Activated T-cell treated with anti-CD3 and anti-CD28 coated beads, Interleukin-2, amount 50 U/mL, for 4 hours (primary cell): ENCODE data around the gene MGAT3. TPM values are rescaled to one million over a fixed set of nuclear protein-coding genes. Genes with fewer than 3 reads are reported as not detected.

Experiments used
- ATAC-seq, 2 donors: fragments of 200-7000 bp; cut with Tn5 transposase; one replicate each; pipeline ENCODE4 v1.10.0; 2021
- DNase-seq: peaks from one replicate; pipeline ENCODE4 v3.0.0-alpha.2; 2020
- H3K27me3 Mint-ChIP-seq: one replicate; pipeline ENCODE4 v1.8.0; 2021; ENCODE audit warnings: low read depth, mixed read lengths
- H3K36me3 Mint-ChIP-seq: one replicate; pipeline ENCODE4 v1.8.0; 2022; ENCODE audit warnings: mixed read lengths; ENCODE audit not compliant: insufficient read depth
- H3K4me1 Mint-ChIP-seq: one replicate; pipeline ENCODE4 v1.8.0; 2021; ENCODE audit warnings: low read depth, mixed read lengths
- H3K4me3 Mint-ChIP-seq: one replicate; pipeline ENCODE4 v1.8.0; 2021; ENCODE audit warnings: mild to moderate bottlenecking, moderate library complexity, mixed read lengths
- H3K9me3 Mint-ChIP-seq: one replicate; pipeline ENCODE4 v1.8.0; 2021; ENCODE audit warnings: mixed read lengths
- total RNA-seq, 3 donors: library from RNA; stranded (reverse); gene quantifications; one replicate each; pipeline ENCODE4 v1.2.1, GENCODE V29; 2021

MGAT3 gene
- total RNA-seq, 3 donors from 2014 or later = 0.30 to 0.90 (median 0.40) TPM

DNA sequence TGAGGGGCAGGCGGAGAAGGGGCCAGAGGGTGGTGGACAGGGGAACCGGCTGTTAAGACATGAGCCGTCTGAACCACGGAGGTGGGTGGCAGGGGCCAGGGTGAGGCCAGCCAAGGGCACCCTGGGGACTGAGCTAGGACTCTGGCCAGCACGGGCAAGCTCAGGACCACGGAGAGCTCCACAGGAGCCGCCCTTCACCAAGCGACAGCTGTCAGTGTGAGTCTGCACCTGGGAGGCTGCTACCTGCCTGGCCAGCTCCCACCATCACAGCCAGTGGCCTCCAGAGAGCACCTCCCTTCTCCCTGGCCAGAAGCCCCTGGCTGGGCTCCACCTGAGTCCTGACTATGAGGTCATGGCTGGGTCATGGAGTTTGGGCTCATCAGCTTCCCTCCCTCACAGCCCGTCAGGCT, 21.6 kb downstream of the MGAT3 start:
- ATAC-seq (peak in 1 of 2 donors; percentile 46), DNase-seq (no peak)
- peaks cover 3% of the 10 kb centered on the region for H3K27me3 Mint-ChIP-seq
- H3K4me3 Mint-ChIP-seq = no peak overlapping the region
- H3K36me3 Mint-ChIP-seq = no peaks in the 10 kb centered on the region
- H3K9me3 Mint-ChIP-seq = no peaks in the 10 kb centered on the region
- H3K4me1 Mint-ChIP-seq = no peaks in the 10 kb centered on the region

DNA sequence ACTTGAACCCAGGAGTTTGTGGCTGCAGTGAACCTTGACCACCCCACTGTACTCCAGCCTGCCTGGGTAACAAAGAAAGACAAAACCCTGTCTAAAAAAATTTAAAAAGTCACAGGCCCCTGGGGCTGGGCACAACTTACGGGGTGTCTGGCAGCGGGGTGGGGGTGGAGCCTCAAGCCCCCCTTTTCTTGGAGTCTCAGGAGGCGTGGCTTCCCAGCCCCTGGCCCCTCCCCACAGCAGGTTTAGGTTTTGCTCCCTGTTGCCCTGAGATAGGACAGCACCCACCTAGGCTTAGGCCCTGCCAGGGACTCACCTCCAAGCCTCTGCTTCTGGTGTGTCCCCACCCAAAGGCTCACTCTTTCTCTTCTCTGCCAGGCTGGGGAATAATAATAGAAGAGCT, 22.4 kb downstream of the MGAT3 start:
- ATAC-seq = no peak
- no peaks in the 10 kb centered on the region for H3K4me1 Mint-ChIP-seq
- H3K27me3 Mint-ChIP-seq = peaks cover 3% of the 10 kb centered on the region
- no peaks in the 10 kb centered on the region for H3K36me3 Mint-ChIP-seq
- no peak for DNase-seq
- H3K9me3 Mint-ChIP-seq = no peaks in the 10 kb centered on the region
- no peak overlapping the region for H3K4me3 Mint-ChIP-seq

DNA sequence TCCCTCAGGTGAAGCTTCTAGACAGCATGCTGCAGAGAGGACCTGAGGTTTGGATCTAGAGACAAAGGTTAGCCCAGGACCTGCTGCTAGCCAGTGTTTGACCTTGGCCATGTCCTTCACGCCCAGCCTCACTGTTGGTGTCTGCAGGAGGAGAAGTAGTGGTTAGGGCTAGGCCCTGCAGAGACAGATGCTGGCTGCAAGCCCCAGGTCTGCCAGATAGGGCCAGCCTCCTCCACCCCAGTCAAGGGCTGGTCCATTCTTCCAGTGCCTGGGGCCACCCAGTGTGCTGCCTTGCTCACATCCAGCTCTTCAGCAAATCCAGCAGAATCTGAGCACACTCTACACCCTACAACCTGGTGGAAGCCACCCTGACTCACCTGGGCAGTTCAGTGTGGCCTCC, 23.7 kb downstream of the MGAT3 start:
- H3K9me3 Mint-ChIP-seq = no peaks in the 10 kb centered on the region
- H3K4me1 Mint-ChIP-seq = no peaks in the 10 kb centered on the region
- ATAC-seq = no peak
- H3K27me3 Mint-ChIP-seq = peaks cover 3% of the 10 kb centered on the region
- DNase-seq = no peak
- no peaks in the 10 kb centered on the region for H3K36me3 Mint-ChIP-seq
- no peak overlapping the region for H3K4me3 Mint-ChIP-seq

DNA sequence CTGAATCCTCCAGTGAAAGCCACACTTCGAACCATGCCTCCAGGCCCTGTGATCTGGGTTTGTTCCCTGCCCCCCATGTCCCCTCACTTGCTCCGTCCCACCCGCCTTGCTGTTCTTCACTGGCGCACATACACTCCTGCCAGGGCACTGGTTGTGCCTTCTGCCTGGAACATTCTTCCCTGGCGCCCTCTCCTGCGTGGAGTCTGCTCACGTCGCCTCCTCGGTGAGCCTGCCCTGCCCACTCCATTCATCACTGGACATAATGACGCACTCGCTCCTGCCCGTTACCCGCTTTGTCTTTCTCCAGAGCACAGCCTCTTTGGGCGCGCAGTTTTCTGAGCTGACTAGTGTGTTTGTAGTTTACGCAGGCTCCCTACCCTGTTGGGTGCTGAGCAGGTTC, 24.2 kb downstream of the MGAT3 start:
- ATAC-seq (no peak), DNase-seq (no peak)
- Mint-ChIP-seq H3K27me3 (peaks cover 3% of the 10 kb centered on the region), H3K4me1 (no peaks in the 10 kb centered on the region), H3K4me3 (no peak overlapping the region), H3K36me3 (no peaks in the 10 kb centered on the region), H3K9me3 (no peaks in the 10 kb centered on the region)

DNA sequence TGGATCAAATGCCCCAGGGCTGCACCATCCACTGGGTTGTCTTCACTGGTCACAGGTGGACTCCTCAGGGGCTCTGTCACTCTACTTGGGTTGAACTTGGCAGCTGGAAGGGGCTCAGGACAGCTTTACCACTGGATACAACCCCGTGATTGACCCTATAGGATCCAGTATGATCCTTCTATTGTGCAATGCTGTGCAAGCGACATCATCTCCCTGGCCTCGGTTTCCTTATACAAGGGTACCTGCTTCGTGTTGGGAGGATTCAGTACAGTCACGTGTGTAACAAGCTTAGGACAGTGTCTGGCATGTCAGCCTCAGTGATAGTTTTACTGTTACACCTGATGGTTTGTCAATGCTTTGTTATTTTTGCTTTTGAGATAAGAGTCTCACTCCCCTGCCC, 24.8 kb downstream of the MGAT3 start:
- Mint-ChIP-seq H3K4me1 (no peaks in the 10 kb centered on the region), H3K36me3 (no peaks in the 10 kb centered on the region), H3K9me3 (no peaks in the 10 kb centered on the region), H3K27me3 (peaks cover 3% of the 10 kb centered on the region), H3K4me3 (no peak overlapping the region)
- ATAC-seq (no peak), DNase-seq (no peak)

DNA sequence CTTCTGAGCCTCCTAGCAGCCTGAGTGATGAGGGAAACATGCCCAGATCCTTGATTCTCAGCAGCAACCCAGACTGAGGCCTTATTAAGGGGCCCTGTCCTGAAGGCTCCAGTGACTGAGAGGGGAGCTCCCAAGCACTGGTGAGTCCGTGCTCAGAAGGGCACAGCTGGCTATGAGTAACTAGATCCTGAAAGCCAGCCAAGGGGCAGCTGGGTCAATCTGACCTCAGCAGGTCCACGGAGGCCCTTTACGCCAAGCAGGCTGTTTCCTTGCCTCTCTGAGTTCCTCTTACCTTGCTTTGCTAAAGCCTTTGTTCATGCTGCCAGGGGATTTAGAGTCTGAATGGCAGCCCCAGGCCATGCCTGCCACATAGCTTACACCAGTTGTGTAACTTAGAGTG, 26.0 kb downstream of the MGAT3 start:
- no peak for DNase-seq
- ATAC-seq = no peak
- H3K36me3 Mint-ChIP-seq = no peaks in the 10 kb centered on the region
- no peak overlapping the region for H3K4me3 Mint-ChIP-seq
- peaks cover 3% of the 10 kb centered on the region for H3K27me3 Mint-ChIP-seq
- no peaks in the 10 kb centered on the region for H3K9me3 Mint-ChIP-seq
- H3K4me1 Mint-ChIP-seq = no peaks in the 10 kb centered on the region

DNA sequence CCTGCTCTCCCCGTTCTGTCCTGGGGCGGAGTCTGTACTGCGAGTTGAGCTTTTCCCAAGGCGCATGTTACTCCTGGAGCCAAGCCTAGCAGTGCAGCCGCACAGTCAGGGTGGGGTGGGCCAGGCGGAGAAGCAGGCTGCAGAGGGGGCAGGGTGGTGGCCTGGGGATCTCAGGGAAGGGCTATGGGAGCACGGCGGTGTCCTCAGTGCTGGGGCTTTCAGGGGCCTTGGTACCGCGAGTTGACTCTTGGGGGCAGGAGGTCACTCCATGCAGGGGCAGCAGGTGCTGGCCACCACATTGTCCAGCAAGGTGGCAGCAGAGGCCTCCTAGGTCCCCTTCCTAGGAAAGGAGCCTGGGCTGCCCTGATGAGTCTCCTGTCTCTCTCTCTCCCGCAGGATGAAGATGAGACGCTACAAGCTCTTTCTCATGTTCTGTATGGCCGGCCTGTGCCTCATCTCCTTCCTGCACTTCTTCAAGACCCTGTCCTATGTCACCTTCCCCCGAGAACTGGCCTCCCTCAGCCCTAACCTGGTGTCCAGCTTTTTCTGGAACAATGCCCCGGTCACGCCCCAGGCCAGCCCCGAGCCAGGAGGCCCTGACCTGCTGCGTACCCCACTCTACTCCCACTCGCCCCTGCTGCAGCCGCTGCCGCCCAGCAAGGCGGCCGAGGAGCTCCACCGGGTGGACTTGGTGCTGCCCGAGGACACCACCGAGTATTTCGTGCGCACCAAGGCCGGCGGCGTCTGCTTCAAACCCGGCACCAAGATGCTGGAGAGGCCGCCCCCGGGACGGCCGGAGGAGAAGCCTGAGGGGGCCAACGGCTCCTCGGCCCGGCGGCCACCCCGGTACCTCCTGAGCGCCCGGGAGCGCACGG, 30.4 kb downstream of the MGAT3 start:
- Mint-ChIP-seq H3K9me3 (no peaks in the 10 kb centered on the region), H3K4me1 (peaks cover 5% of the 10 kb centered on the region), H3K27me3 (no peaks in the 10 kb centered on the region), H3K36me3 (no peaks in the 10 kb centered on the region), H3K4me3 (no peak overlapping the region)
- ATAC-seq (no peak), DNase-seq (no peak)

DNA sequence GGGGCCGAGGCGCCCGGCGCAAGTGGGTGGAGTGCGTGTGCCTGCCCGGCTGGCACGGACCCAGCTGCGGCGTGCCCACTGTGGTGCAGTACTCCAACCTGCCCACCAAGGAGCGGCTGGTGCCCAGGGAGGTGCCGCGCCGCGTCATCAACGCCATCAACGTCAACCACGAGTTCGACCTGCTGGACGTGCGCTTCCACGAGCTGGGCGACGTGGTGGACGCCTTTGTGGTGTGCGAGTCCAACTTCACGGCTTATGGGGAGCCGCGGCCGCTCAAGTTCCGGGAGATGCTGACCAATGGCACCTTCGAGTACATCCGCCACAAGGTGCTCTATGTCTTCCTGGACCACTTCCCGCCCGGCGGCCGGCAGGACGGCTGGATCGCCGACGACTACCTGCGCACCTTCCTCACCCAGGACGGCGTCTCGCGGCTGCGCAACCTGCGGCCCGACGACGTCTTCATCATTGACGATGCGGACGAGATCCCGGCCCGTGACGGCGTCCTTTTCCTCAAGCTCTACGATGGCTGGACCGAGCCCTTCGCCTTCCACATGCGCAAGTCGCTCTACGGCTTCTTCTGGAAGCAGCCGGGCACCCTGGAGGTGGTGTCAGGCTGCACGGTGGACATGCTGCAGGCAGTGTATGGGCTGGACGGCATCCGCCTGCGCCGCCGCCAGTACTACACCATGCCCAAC, 31.2 kb downstream of the MGAT3 start:
- Mint-ChIP-seq H3K27me3 (no peaks in the 10 kb centered on the region), H3K4me1 (peaks cover 5% of the 10 kb centered on the region), H3K4me3 (no peak overlapping the region), H3K36me3 (no peaks in the 10 kb centered on the region), H3K9me3 (no peaks in the 10 kb centered on the region)
- DNase-seq (no peak), ATAC-seq (no peak)

DNA sequence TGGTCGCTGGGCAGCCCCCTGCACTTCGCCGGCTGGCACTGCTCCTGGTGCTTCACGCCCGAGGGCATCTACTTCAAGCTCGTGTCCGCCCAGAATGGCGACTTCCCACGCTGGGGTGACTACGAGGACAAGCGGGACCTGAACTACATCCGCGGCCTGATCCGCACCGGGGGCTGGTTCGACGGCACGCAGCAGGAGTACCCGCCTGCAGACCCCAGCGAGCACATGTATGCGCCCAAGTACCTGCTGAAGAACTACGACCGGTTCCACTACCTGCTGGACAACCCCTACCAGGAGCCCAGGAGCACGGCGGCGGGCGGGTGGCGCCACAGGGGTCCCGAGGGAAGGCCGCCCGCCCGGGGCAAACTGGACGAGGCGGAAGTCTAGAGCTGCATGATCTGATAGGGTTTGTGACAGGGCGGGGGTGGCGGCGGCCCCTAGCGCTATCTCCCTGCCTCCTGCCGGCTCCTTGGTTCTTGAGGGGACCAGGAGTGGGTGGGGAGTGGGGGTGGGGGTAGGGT, 31.8 kb downstream of the MGAT3 start:
- Mint-ChIP-seq H3K4me3 (no peak overlapping the region), H3K4me1 (peaks cover 7% of the 10 kb centered on the region), H3K9me3 (no peaks in the 10 kb centered on the region), H3K36me3 (no peaks in the 10 kb centered on the region), H3K27me3 (no peaks in the 10 kb centered on the region)
- no peak for DNase-seq
- no peak for ATAC-seq

DNA sequence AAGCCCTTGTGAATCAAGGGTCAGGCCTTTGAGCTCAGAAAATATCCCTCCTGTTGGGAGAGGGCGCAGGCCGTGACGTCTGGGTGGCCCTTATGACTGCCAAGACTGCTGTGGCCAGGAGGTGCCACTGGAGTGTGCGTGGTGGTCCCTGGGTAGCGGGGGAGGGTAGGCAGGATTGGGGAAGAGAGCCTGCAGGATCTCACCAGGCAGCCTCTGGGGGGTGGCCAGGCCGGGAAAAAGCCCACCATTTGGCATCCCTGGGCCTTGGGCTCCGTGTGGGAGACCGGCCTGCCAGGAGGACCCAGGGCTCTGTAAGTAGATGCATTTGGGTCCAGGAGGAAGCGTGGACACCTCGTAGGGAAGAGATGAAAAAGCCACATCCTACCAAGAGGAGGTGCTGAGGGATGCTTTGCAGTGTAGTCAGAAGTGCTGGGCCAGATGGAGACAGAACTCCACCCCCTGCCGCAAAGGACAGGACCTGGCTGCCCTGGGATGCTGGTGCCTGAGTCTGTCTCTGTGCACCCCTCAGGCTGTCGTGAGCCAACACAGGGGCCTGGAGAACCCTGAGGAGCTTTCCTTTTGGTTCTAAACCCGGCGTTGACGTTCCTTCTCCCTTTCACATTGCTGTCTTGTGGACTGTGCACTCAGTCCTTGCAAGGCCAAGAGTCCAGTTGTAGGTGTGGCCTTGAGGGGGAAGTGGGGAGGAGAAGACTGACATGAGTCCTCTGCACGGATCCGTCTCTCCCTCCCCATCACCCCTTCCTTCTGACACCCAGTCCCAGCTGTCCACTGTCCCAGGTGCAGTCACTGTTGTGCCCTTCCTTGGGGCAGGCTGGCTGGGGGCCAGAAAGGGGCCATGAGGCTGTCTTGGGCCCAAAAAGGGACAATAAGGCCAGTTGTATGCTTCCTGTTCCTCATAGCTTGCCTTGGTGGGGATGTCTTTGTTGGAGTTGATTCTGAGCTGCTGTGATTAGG, 32.6 kb downstream of the MGAT3 start:
- no peaks in the 10 kb centered on the region for H3K36me3 Mint-ChIP-seq
- H3K9me3 Mint-ChIP-seq = no peaks in the 10 kb centered on the region
- no peaks in the 10 kb centered on the region for H3K27me3 Mint-ChIP-seq
- H3K4me3 Mint-ChIP-seq = peak overlapping the region; percentile 56
- ATAC-seq (no peak), DNase-seq (no peak)
- peaks cover 7% of the 10 kb centered on the region for H3K4me1 Mint-ChIP-seq

DNA sequence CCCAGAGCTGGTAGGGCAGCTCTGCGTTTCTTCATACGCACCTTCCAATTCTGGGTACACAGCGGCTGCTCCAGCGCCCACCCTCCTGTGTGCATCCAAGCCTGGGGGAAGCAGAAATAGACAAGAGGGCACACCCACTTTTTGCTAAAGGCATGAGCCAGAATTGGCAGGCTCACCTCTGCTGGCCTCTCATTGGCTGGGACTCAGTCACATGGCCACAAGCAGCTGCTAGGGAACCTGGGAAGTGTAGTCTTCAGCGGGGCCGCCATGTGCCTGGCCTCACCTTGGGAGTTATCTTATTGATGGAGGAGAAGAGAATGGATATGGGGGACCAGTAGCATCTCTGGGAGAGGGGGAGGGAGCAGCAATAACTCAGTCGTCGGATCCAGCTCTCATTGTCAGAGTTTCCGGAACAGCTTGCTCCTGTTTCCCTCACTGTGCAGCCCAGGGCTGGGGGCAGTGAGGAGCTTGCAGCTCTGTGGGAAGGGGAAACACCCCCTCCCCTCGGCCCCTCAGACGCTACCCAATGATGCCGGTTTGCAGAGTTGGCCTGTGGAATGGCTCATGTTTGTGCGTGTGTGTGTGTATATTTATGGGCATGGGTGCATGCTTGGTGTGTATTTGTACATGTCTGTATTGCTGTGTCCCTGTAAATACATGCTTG, 33.5 kb downstream of the MGAT3 start:
- Mint-ChIP-seq H3K4me1 (peaks cover 7% of the 10 kb centered on the region), H3K4me3 (peak overlapping the region; percentile 56), H3K9me3 (no peaks in the 10 kb centered on the region), H3K36me3 (no peaks in the 10 kb centered on the region), H3K27me3 (no peaks in the 10 kb centered on the region)
- peak; percentile 99 to 100 for ATAC-seq
- peak; percentile 62 for DNase-seq

DNA sequence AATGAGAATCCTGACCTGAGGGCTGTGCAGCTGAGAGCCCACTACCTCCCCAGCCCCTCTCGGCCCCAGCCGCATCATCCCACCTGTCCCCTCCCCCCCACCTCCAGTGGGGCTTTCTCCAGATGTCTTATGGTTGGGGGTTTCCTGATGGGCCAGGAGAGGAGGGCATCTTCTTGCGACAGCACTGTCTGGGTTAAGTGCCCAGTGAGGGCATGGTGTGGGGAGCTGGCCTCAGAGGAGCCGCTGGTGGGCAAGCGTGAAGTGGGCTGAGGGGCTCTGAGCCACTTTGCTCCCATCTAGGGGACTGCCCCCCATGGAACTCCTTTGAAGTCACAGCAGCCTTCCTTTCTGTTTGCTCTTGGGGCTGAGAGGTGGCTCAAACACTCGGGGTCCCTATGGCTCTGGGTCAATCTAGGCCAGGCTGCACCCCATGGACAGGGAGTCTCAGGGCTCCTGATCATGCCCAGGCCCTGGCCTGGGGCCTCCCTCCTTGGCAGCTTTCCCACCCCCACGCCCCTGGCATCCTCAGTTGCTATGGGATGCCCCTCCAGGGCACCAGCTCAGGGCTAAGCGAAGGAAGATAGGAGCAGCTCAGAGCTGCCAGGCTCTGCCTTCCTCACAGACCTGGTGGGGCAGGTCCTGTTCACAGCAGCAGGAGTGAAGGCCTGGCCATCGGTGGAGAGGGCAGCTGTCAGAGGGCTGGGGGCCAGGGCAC, 34.3 kb downstream of the MGAT3 start:
- Mint-ChIP-seq H3K4me1 (peaks cover 7% of the 10 kb centered on the region), H3K9me3 (no peaks in the 10 kb centered on the region), H3K4me3 (no peak overlapping the region), H3K36me3 (no peaks in the 10 kb centered on the region), H3K27me3 (no peaks in the 10 kb centered on the region)
- ATAC-seq = no peak
- no peak for DNase-seq

DNA sequence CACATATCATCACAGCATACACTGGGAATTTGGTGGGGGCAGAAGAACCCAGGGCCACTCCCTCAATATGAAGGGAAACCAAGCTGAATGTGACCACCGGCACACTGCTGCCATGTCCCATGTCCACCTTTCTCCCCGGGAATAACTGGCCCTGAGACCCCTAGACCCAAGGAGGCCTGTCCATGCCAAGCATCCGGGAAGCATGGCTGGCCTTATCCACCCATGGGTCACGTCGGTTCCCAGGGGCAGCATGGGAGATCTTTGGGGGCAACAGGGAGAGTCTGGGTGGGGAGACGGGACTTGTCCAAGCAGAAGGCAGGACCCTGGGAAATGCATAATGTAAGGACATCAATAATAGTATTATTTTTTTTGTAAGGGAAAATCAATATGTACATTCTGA, 34.9 kb downstream of the MGAT3 start:
- ATAC-seq (no peak), DNase-seq (no peak)
- Mint-ChIP-seq H3K36me3 (no peaks in the 10 kb centered on the region), H3K9me3 (no peaks in the 10 kb centered on the region), H3K27me3 (no peaks in the 10 kb centered on the region), H3K4me1 (peaks cover 7% of the 10 kb centered on the region), H3K4me3 (no peak overlapping the region)
